NCI-H748 (cell line): ENCODE measurements around the gene FEM1A.
"Not testable (repeated sequence)": the region's sequence is repeated elsewhere in the genome, so short reads cannot be mapped to it uniquely, and the experiment has no call there.

ENCODE experiments used
- DNase-seq: peaks from one replicate; lab custom pipeline; 2025; ENCODE audit not compliant: unreplicated experiment; lab: John Stamatoyannopoulos, UW

FEM1A gene

GRCh38 chr19:4791183-4792018, at the start of gene FEM1A:
Gene FEM1A (plus strand): TSS chr19:4791734. CDS start chr19:4791855, 121 bp downstream.
- DNase-seq = peak; percentile 100

GRCh38 chr19:4742723-4743646, 48.5 kb upstream of the FEM1A start:
- peak; percentile 47 for DNase-seq

DNA sequence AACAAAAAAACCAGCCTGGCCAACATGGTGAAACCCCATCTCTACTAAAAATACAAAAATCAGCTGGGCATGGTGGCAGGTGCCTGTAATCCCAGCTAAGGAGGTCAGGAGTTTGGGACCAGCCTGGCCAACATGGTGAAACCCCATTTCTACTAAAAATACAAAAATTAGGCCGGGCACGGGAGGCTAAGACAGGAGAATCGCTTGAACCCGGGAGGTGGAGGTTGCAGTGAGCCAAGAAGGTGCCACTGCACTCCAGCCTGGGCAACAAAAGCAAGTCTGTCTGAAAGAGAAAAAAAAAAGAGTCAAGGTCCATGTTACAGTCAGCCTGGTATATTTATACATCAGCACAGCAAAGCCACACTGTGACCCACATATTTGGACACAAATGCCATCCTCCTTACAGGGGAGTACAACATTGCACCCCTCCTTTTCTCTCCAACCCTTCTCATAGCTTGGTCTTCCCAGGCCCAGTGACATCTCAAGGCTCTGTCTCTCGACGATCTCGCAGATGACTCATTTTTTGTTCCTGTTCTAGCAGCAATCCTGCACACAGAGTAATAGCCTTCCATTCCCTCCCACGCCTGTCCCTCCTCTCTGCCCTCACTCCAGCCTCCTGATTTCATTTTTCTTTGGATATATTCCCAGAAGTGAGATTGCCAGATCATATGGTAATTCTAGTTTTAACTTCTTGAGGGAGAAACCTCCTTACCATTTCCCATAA, 46.9 kb upstream of the FEM1A start:
- DNase-seq = no peak

- not testable (repeated sequence) for DNase-seq
These were observed 46.4 kb upstream of the FEM1A start for GRCh38 chr19:4745175-4745574.

DNA sequence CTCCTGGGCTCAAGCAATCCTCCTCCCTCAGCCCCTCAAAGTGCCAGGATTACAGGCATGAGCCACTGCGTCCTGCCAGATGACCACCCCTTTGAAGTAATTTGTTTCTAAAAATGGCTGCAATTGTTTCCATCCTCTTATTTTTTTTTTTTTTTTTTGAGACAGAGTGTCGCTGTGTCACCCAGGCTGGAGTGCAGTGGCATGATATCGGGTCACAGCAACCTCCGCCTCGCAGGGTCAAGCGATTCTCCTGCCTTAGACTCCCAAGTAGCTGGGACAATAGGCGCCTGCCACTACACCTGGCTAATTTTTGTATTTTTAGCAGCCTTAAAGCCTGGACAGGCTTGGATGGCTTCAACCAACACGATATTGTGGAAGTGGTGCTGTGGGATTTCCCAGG, 45.5 kb upstream of the FEM1A start:
- DNase-seq = no peak

GRCh38 chr19:4748185-4748584, 43.3 kb upstream of the FEM1A start:
- DNase-seq = no peak

- DNase-seq = peak; percentile 33
These were observed 42.9 kb upstream of the FEM1A start for GRCh38 chr19:4748589-4748988.

- no peak for DNase-seq
These were observed 41.5 kb upstream of the FEM1A start for GRCh38 chr19:4749870-4750590.

DNA sequence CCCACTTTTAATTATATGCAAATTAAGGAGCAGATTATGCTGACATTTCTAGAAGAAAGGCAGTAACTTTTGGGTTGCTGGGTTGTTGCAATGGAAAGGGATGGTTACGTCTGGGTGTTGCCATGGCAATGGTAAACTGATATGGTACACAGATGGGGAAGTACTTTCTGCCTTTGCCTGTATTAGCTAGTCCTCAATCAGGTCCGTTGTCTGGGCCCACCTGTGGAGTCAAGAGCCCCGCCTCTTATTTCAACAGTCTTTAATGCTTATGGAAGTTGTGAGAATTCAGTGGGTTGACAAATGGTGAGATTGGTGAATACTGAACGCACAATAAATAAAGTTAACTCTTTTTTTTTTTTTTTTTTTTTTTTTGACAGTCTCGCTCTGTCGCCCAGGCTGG, 37.3 kb upstream of the FEM1A start:
- peak; percentile 52 for DNase-seq

GRCh38 chr19:4755459-4755858, 36.1 kb upstream of the FEM1A start:
- no peak for DNase-seq

DNA sequence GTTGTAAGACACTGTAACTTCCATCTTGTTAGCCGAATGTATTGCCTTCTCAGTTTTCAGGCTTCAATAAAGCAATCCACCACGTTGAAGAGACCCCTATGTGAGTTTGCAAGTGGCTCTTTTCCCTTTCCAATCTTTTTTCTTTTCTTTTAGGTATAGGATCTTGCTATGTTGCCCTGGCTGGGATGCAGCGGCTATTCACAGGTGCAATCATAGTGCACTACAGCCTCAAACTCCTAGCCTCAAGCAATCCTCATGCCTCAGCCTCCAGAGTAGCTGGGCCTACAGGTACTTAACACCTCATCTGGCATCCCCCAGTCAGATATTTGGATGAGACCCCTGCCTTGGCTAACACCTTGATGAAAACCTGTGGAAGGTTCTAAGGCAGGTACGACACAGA, 33.5 kb upstream of the FEM1A start:
- DNase-seq = no peak

- no peak for DNase-seq
These were observed 32.9 kb upstream of the FEM1A start for GRCh38 chr19:4758659-4759058.

DNA sequence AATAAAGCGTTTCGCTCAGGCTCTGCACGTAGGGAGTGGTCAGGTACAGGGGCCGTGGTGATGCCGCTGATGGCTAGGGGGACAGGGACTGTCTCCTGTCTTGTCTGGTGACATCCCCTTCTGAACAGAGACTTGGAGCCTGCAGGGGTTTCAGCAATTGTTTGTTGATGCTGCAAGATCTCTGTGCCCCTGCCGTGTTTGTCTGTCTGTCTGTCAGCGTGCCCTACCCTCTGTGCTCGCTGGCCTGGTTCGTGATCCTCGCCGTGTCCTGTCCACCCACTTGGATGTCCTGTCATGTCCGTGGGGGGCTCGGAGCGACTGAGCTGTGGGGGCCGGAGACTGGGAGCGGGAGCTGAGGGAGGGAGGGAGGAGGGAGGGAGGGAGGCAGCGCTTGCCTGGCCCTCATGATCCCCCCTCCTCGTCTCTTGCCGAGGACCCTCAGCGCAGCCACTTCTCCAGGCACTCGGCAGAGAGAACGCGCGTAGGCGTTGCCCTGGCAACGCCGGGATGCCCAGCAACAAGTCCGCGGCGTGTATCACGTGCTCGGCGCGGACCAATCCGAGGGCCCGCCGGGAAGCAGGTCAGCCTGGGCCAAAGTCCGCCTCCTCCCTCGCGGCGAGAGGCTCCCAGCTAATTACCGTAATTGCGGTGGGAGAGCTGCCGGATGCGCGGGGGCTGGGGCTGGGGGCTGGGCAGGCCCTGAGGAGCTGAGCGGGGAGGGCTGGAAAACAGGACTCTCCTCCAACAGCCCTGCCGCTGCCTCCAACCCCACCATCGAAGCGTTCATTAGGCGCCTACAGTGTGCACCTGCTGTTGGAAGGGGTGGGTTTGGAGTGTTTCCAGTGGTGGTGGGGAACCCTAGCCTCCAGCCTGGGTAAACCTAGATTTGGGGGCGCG, 31.9 kb upstream of the FEM1A start:
- peak; percentile 97 for DNase-seq

- no peak for DNase-seq
These were observed 31.3 kb upstream of the FEM1A start for GRCh38 chr19:4760285-4760650.

DNA sequence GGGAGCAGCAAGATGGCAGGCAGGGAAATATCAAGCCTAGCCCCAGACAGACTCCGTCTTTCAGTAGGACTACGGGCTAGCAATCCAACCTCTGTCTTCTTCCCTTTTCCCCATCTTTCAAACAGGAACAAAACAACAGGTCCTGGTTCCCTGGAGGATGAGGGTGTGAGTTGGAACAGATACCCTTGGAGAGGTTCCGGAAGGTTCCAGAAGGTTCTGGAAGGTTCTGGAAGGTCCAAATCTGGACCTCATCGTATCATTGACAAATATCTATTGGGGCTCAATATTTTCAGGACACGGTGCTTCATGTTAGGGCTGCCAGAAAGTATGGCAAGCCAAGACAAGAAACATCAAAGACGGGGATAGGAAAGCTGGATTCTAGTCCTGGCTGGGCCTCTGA, 28.5 kb upstream of the FEM1A start:
- DNase-seq = no peak

DNA sequence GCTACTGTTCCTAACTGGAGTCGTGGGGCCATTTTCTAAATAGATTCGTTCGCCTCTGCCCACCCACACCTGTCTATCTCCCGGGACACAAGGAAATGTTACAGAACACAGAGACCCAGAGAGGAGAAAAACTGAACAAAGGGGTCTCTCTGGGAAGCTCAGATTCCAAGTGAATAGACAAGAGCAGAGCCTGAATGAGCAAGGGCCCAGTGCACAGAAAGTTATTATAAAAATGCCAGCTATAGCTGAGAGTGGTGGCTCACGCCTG, 27.2 kb upstream of the FEM1A start:
- DNase-seq = no peak

GRCh38 chr19:4768934-4769777, 22.4 kb upstream of the FEM1A start:
- DNase-seq = peak; percentile 89

DNA sequence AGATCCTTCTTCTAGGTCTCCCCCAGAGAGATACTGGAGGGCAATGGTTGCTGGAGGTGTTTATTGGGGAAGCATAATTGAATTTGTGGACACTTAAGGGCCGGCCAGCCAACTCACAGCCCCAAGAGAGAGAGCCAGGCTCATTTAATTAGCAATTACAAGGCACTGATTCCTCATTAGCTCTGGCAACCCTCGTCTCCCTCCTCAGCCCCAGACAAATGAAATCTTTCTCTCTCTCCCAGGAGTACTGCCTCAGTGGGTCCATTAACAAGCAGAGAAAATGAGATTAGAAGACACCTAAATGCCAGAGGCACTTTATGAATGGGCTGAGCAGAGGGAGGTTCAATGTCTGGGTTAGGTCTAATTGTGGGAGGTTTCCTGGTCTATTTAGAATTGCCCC, 19.0 kb upstream of the FEM1A start:
- no peak for DNase-seq

- no peak for DNase-seq
These were observed 18.4 kb upstream of the FEM1A start for GRCh38 chr19:4773047-4773640.
